Stimulated activated effector memory CD8-positive, alpha-beta T cell treated with anti-CD3 and anti-CD28 coated beads, Interleukin-12 subunit alpha, Interleukin-12 subunit beta, amount 100 ng/mL, for 72 hours (primary cell): ENCODE data around the gene LONP1.
A peak's percentile ranks its signal among the peaks of the same experiment; 100 is the strongest.

ENCODE experiments used
- ATAC-seq: fragments of 150-1000 bp; cut with Tn5 transposase; 2 replicates; pipeline ENCODE4 v1.10.0; 2021
- DNase-seq, 2 donors: peaks; one replicate each; pipeline ENCODE4 v3.0.0; 2021 to 2022; ENCODE audit warnings: low spot score in 2 of 2
- H3K27ac Mint-ChIP-seq: one replicate; pipeline ENCODE4 v1.8.0; 2022; ENCODE audit warnings: mild to moderate bottlenecking, mixed read lengths
- H3K36me3 Mint-ChIP-seq: one replicate; pipeline ENCODE4 v1.8.0; 2022; ENCODE audit warnings: mild to moderate bottlenecking, mixed read lengths
- H3K4me1 Mint-ChIP-seq: one replicate; pipeline ENCODE4 v1.8.0; 2022; ENCODE audit warnings: mixed read lengths
- H3K4me3 Mint-ChIP-seq: one replicate; pipeline ENCODE4 v1.8.0; 2022; ENCODE audit warnings: mild to moderate bottlenecking, mixed read lengths
- H3K9me3 Mint-ChIP-seq: one replicate; pipeline ENCODE4 v1.8.0; 2022; ENCODE audit warnings: mixed read lengths

LONP1 gene

GRCh38 chr19:5678071-5678718, 41.8 kb downstream of the LONP1 start:
- no peak for ATAC-seq
- H3K27ac Mint-ChIP-seq, result no peak overlapping the region
- H3K9me3 Mint-ChIP-seq, result no peaks in the 10 kb centered on the region
- peaks cover 43% of the 10 kb centered on the region for H3K36me3 Mint-ChIP-seq
- no peak overlapping the region for H3K4me3 Mint-ChIP-seq
- no peak for DNase-seq
- H3K4me1 Mint-ChIP-seq, result peaks cover 41% of the 10 kb centered on the region

GRCh38 chr19:5677580-5677979, 42.4 kb downstream of the LONP1 start:
- no peaks in the 10 kb centered on the region for H3K9me3 Mint-ChIP-seq
- peaks cover 41% of the 10 kb centered on the region for H3K4me1 Mint-ChIP-seq
- ATAC-seq, result no peak
- H3K36me3 Mint-ChIP-seq, result peaks cover 49% of the 10 kb centered on the region
- peak overlapping the region; percentile 71 for H3K27ac Mint-ChIP-seq
- H3K4me3 Mint-ChIP-seq, result no peak overlapping the region
- DNase-seq, result no peak

GRCh38 chr19:5677136-5677535, 42.8 kb downstream of the LONP1 start:
- no peak overlapping the region for H3K4me3 Mint-ChIP-seq
- peak overlapping the region; percentile 71 for H3K27ac Mint-ChIP-seq
- H3K36me3 Mint-ChIP-seq, result peaks cover 52% of the 10 kb centered on the region
- DNase-seq, result no peak
- peaks cover 37% of the 10 kb centered on the region for H3K4me1 Mint-ChIP-seq
- H3K9me3 Mint-ChIP-seq, result no peaks in the 10 kb centered on the region
- ATAC-seq, result no peak

GRCh38 chr19:5676772-5677105, 43.2 kb downstream of the LONP1 start:
- Mint-ChIP-seq H3K36me3 (peaks cover 56% of the 10 kb centered on the region), H3K27ac (no peak overlapping the region), H3K4me3 (no peak overlapping the region), H3K4me1 (peaks cover 33% of the 10 kb centered on the region), H3K9me3 (no peaks in the 10 kb centered on the region)
- no peak for ATAC-seq
- no peak for DNase-seq

GRCh38 chr19:5676105-5676771, 43.7 kb downstream of the LONP1 start:
- ATAC-seq, result no peak
- Mint-ChIP-seq H3K27ac (no peak overlapping the region), H3K36me3 (peaks cover 56% of the 10 kb centered on the region), H3K9me3 (no peaks in the 10 kb centered on the region), H3K4me1 (peaks cover 28% of the 10 kb centered on the region), H3K4me3 (no peak overlapping the region)
- DNase-seq, result no peak

GRCh38 chr19:5674714-5675113, 45.2 kb downstream of the LONP1 start:
- Mint-ChIP-seq H3K36me3 (peaks cover 58% of the 10 kb centered on the region), H3K4me3 (no peak overlapping the region), H3K4me1 (peaks cover 15% of the 10 kb centered on the region), H3K27ac (peak overlapping the region; percentile 63), H3K9me3 (no peaks in the 10 kb centered on the region)
- DNase-seq (no peak), ATAC-seq (no peak)

- peaks cover 5% of the 10 kb centered on the region for H3K4me1 Mint-ChIP-seq
- H3K4me3 Mint-ChIP-seq, result no peak overlapping the region
- no peak overlapping the region for H3K27ac Mint-ChIP-seq
- ATAC-seq (no peak), DNase-seq (no peak)
- no peaks in the 10 kb centered on the region for H3K9me3 Mint-ChIP-seq
- H3K36me3 Mint-ChIP-seq, result peaks cover 59% of the 10 kb centered on the region
Measured at GRCh38 chr19:5673752-5674151, 46.2 kb downstream of the LONP1 start.

- H3K9me3 Mint-ChIP-seq, result no peaks in the 10 kb centered on the region
- DNase-seq, result no peak
- peaks cover 65% of the 10 kb centered on the region for H3K36me3 Mint-ChIP-seq
- peaks cover 5% of the 10 kb centered on the region for H3K4me1 Mint-ChIP-seq
- H3K4me3 Mint-ChIP-seq, result no peak overlapping the region
- H3K27ac Mint-ChIP-seq, result peak overlapping the region; percentile 67
- ATAC-seq, result no peak
Measured at GRCh38 chr19:5672708-5673459, 47.1 kb downstream of the LONP1 start.

- H3K4me1 Mint-ChIP-seq, result peaks cover 5% of the 10 kb centered on the region
- peaks cover 67% of the 10 kb centered on the region for H3K36me3 Mint-ChIP-seq
Measured at GRCh38 chr19:5671600-5671999, 48.3 kb downstream of the LONP1 start.

GRCh38 chr19:5669212-5669611, 50.7 kb downstream of the LONP1 start:
- DNase-seq, result no peak
- Mint-ChIP-seq H3K9me3 (no peaks in the 10 kb centered on the region), H3K36me3 (peaks cover 91% of the 10 kb centered on the region), H3K27ac (no peak overlapping the region), H3K4me1 (peaks cover 5% of the 10 kb centered on the region), H3K4me3 (no peak overlapping the region)
- no peak for ATAC-seq

More at GRCh38 chr19:5671600-5671999, 48.3 kb downstream of the LONP1 start:
- Mint-ChIP-seq H3K4me3 (no peak overlapping the region), H3K9me3 (no peaks in the 10 kb centered on the region), H3K27ac (no peak overlapping the region)
- no peak for DNase-seq
- no peak for ATAC-seq

GRCh38 chr19:5667751-5668271, 52.1 kb downstream of the LONP1 start:
- H3K36me3 Mint-ChIP-seq, result peaks cover 99% of the 10 kb centered on the region
- peak overlapping the region; percentile 61 for H3K27ac Mint-ChIP-seq
- H3K4me1 Mint-ChIP-seq, result peaks cover 5% of the 10 kb centered on the region
- DNase-seq, result no peak
- H3K4me3 Mint-ChIP-seq, result no peak overlapping the region
- ATAC-seq, result no peak
- H3K9me3 Mint-ChIP-seq, result no peaks in the 10 kb centered on the region

- Mint-ChIP-seq H3K36me3 (peaks cover 100% of the 10 kb centered on the region), H3K9me3 (no peaks in the 10 kb centered on the region), H3K4me3 (no peak overlapping the region), H3K27ac (peak overlapping the region; percentile 61), H3K4me1 (peaks cover 5% of the 10 kb centered on the region)
- DNase-seq, result no peak
- ATAC-seq, result no peak
Measured at GRCh38 chr19:5666921-5667610, 52.9 kb downstream of the LONP1 start.

- Mint-ChIP-seq H3K4me3 (no peak overlapping the region), H3K9me3 (no peaks in the 10 kb centered on the region), H3K4me1 (peaks cover 5% of the 10 kb centered on the region), H3K36me3 (peaks cover 100% of the 10 kb centered on the region), H3K27ac (peak overlapping the region; percentile 71)
- DNase-seq, result no peak
- ATAC-seq, result peak; percentile 38
Measured at GRCh38 chr19:5665781-5666513, 54.0 kb downstream of the LONP1 start.

- peaks cover 100% of the 10 kb centered on the region for H3K36me3 Mint-ChIP-seq
- no peak overlapping the region for H3K4me3 Mint-ChIP-seq
- no peaks in the 10 kb centered on the region for H3K9me3 Mint-ChIP-seq
- peaks cover 5% of the 10 kb centered on the region for H3K4me1 Mint-ChIP-seq
- no peak overlapping the region for H3K27ac Mint-ChIP-seq
- DNase-seq (no peak), ATAC-seq (no peak)
Measured at GRCh38 chr19:5664515-5664914, 55.4 kb downstream of the LONP1 start.

- Mint-ChIP-seq H3K4me3 (no peak overlapping the region), H3K9me3 (no peaks in the 10 kb centered on the region), H3K36me3 (peaks cover 100% of the 10 kb centered on the region), H3K27ac (no peak overlapping the region), H3K4me1 (peaks cover 5% of the 10 kb centered on the region)
- DNase-seq, result no peak
- ATAC-seq, result no peak
Measured at GRCh38 chr19:5663904-5664303, 56.0 kb downstream of the LONP1 start.
